ENCODE results near the gene LGR5. TPM values are rescaled to one million over a fixed set of nuclear protein-coding genes. Genes with fewer than 3 reads are reported as not detected.

LGR5 gene
- total and polyA plus RNA-seq, 10 of the 15 experiments (the other 5 are each of a cell fraction or from before 2014, with no cell fraction given): 2.1 TPM; not detected in 9

DNA sequence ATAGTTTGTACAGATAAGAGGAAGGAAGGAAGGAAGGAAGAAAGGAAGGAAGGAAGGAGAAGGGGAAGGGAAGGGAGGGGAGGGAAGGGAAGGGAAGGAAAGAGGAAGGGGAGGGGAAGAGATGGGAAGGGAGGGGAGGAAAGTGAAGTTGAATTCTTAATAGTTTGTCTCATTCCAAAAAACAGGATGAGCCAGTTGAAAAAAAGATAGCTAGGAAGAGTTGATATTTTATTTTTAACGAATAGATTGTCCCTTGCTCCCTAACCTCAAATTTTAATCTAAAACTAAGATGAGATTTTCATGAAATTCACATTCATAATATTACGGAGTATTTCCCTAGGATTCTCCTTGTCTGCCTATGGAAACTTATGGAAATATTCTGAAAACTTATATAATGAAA is 143.3 kb downstream of the LGR5 start:
- no peak for DNase-seq (ENCODE audit: low read depth, low spot score)
- FAIRE-seq: no peak
- ChIA-PET RAD21 (ENCODE audit: unreplicated experiment) (interaction anchor here (1.6 kb wide), 1 partner anchor 164 kb away, joined by 3 read pairs; no protein-coding TSS in a partner anchor), SMC1A (ENCODE audit: uncharacterized antibody, unreplicated experiment) (no interaction called here), POLR2A (no interaction called here), CTCF (no interaction called here)
- no peak overlapping the region for H3K4me2 ChIP-seq (ENCODE audit: control insufficient read depth, insufficient read depth)
- TF ChIP-seq BACH1 (IDR thresholded peaks at IDR 0.05; ENCODE audit: borderline replicate concordance) (no peak), RELB (IDR thresholded peaks at IDR 0.05; ENCODE audit: low read depth) (no peak), SMARCA5 (IDR thresholded peaks at IDR 0.05) (no peak), SUZ12 (IDR thresholded peaks at IDR 0.05; ENCODE audit: unreplicated experiment) (no peak), BHLHE40 (IDR thresholded peaks at IDR 0.05; ENCODE audit: borderline replicate concordance in 1 of 2, low read depth in 2 of 2, low read length in 1 of 2) (no peak), SIN3A (IDR thresholded peaks at IDR 0.05; ENCODE audit: low read depth, low read length) (no peak), STAT3 (IDR thresholded peaks at IDR 0.05; ENCODE audit: low read depth, low read length) (no peak), TAF1 (IDR thresholded peaks at IDR 0.05; ENCODE audit: borderline replicate concordance, low read depth, low read length) (no peak)
- intact Hi-C loops (cut with micrococcal nuclease; ENCODE audit: unreplicated experiment) (no loop called here), in situ Hi-C loops (cut with MboI) (no loop called here)
- WGBS (ENCODE audit: insufficient coverage, insufficient replicate concordance, low lambda C conversion rate, missing lambda C conversion rate): 20% methylated on average over 2 of the region's 2 CpGs
- no peak for ATAC-seq
- BruUV-seq (replicated peaks): no TSS peak
- no peak overlapping the region for H2AFZ ChIP-seq (ENCODE audit: control insufficient read depth, low read depth, low read length)
- no peak overlapping the region for H3K4me3 ChIP-seq
- no peak overlapping the region for H3K27ac ChIP-seq (ENCODE audit: control insufficient read depth, insufficient read depth)
- no peak overlapping the region for H3K9ac ChIP-seq (ENCODE audit: control insufficient read depth, insufficient read depth, low read length)
- peaks cover 0 to 2% of the 10 kb centered on the region in 2 experiments; a peak in 2 of 4 replicates for H3K27me3 ChIP-seq (replicated peaks in 1 of 2; ENCODE audit: control insufficient read depth in 2 of 2, insufficient read depth in 2 of 2, low read length in 1 of 2)
- H3K9me3 ChIP-seq (replicated peaks; ENCODE audit: control insufficient read depth, insufficient read depth, low read length): no peaks in the 10 kb centered on the region
- H4K20me1 ChIP-seq (ENCODE audit: control insufficient read depth, insufficient read depth): no peaks in the 10 kb centered on the region
- H3K4me1 ChIP-seq (ENCODE audit: control insufficient read depth, insufficient read depth, low read length): no peaks in the 10 kb centered on the region
- H3K36me3 ChIP-seq (ENCODE audit: control insufficient read depth in 2 of 2, insufficient read depth in 2 of 2, low read length in 1 of 2): no peaks in the 10 kb centered on the region
- H3K79me2 ChIP-seq (ENCODE audit: control insufficient read depth, insufficient read depth, low read length): no peaks in the 10 kb centered on the region

Data from GM12878 (cell line).